Omental fat pad (tissue), 4 donors: ENCODE measurements around the gene HAGHL. TPM values are rescaled to one million over a fixed set of nuclear protein-coding genes. Genes with fewer than 3 reads are reported as not detected.

Source experiments
- ATAC-seq: fragments of 150-250 bp; one replicate; pipeline ENCODE4 v1.9.1; 2016; ENCODE audit warnings: mild to moderate bottlenecking, moderate library complexity; ENCODE audit not compliant: low FRiP score
- DNase-seq: peaks from one replicate; pipeline ENCODE4 v3.0.0-alpha.2; 2019; ENCODE audit warnings: low spot score
- total RNA-seq, 4 donors: library from RNA; depleted of rRNA; stranded (reverse); fragments of >200 nt; gene quantifications; one replicate each; pipeline ENCODE4 v1.1.0, GENCODE V29; 2016
- TF ChIP-seq, protein P1 (sequence below), 3 donors: fragments of 450-650 bp; IDR thresholded peaks; one replicate each; pipeline ENCODE4 v1.5.1; 2016 to 2017; ENCODE audit warnings: antibody characterized with exemption in 3 of 3, mild to moderate bottlenecking in 3 of 3, moderate library complexity in 2 of 3

HAGHL gene, protein sequence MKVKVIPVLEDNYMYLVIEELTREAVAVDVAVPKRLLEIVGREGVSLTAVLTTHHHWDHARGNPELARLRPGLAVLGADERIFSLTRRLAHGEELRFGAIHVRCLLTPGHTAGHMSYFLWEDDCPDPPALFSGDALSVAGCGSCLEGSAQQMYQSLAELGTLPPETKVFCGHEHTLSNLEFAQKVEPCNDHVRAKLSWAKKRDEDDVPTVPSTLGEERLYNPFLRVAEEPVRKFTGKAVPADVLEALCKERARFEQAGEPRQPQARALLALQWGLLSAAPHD
- total RNA-seq, result 1 to 10 TPM in 3 of 4 donors, under 1 TPM in 1; 0.79 to 7.3 (median 4.6) TPM

DNA sequence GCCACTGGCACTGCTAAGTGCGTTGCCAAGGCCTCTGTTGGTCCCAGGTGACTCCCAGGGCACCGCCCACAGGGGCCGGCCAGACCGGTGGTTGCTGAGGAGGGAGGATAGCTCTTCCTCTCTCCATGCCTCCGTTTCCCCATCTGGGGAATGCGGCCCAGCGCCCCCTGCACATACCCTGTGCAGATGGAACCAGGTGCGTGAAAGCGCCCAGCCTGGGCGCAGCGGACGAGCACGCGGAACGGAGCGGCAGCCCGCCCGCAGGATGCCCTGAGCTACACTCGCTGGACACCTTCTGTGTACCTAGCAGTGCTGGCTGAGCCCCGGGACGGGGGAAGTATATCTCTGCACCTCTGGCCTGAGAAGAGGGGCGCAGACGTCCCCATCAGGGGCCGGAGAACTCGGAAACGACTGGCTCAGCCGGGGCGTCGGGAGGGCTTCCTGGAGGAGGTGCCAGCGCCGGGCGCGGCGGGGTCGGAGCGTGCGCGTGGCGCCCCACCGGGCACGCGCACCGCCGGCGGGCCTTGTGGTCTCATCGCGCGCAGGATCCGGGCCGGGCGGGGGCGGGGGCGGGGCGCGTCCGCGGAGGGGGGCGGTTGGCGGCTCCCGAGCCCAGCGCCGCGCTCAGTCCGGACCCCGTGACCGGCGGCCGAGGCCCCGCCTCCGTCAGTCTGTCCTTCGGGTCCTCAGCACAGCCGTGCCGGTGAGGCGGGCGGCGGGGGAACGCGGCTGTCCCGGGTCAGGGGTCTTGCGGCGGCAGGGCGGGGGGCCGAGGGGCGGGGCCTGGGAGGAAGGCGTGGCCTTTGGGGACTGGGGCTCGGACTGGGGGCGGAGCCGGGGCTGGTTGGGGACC lies at the start of gene HAGHL, which contains the start of gene CCDC78:
TSS of gene HAGHL (plus strand) at position 669 of the 853 bp plus-strand sequence. CDS start 404 bp downstream, outside the sequence.
TSS of gene CCDC78 (minus strand) at position 6 of the 853 bp plus-strand sequence. CDS start 76 bp downstream, outside the sequence.
- ATAC-seq (peak; percentile 25), DNase-seq (no peak)
- TF ChIP-seq, protein P1, sequence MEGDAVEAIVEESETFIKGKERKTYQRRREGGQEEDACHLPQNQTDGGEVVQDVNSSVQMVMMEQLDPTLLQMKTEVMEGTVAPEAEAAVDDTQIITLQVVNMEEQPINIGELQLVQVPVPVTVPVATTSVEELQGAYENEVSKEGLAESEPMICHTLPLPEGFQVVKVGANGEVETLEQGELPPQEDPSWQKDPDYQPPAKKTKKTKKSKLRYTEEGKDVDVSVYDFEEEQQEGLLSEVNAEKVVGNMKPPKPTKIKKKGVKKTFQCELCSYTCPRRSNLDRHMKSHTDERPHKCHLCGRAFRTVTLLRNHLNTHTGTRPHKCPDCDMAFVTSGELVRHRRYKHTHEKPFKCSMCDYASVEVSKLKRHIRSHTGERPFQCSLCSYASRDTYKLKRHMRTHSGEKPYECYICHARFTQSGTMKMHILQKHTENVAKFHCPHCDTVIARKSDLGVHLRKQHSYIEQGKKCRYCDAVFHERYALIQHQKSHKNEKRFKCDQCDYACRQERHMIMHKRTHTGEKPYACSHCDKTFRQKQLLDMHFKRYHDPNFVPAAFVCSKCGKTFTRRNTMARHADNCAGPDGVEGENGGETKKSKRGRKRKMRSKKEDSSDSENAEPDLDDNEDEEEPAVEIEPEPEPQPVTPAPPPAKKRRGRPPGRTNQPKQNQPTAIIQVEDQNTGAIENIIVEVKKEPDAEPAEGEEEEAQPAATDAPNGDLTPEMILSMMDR (IDR thresholded peaks at IDR 0.05), result no peak

DNA sequence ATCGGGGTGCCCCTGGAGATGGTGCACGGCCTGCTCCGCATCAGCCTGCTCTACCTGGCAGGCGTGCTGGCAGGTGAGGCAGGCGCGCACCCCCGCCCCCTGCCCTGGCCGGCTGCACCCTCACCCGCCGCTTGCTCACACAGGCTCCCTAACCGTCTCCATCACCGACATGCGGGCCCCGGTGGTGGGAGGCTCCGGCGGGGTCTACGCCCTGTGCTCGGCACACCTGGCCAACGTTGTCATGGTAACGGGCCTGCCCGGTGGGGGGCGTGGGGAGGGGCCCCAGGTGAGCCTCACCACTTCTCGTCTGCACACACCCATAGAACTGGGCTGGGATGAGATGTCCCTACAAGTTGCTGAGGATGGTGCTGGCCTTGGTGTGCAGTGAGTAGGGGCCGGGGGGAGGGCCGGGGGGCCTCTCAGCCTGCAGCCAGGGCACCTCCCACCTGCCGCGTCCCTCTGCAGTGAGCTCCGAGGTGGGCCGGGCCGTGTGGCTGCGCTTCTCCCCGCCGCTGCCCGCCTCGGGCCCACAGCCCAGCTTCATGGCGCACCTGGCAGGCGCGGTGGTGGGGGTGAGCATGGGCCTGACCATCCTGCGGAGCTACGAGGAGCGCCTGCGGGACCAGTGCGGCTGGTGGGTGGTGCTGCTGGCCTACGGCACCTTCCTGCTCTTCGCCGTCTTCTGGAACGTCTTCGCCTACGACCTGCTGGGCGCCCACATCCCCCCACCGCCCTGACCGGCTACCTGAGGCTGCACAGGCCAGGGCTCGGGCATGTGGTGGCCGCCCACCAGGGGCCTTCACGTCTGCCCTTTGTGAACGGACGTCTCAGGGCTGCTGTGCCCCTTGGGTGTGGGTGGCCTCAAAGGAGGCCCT lies 49.4 kb upstream of the HAGHL start:
- DNase-seq (no peak), ATAC-seq (no peak)
- TF ChIP-seq, protein P1 (IDR thresholded peaks at IDR 0.05), result no peak

DNA sequence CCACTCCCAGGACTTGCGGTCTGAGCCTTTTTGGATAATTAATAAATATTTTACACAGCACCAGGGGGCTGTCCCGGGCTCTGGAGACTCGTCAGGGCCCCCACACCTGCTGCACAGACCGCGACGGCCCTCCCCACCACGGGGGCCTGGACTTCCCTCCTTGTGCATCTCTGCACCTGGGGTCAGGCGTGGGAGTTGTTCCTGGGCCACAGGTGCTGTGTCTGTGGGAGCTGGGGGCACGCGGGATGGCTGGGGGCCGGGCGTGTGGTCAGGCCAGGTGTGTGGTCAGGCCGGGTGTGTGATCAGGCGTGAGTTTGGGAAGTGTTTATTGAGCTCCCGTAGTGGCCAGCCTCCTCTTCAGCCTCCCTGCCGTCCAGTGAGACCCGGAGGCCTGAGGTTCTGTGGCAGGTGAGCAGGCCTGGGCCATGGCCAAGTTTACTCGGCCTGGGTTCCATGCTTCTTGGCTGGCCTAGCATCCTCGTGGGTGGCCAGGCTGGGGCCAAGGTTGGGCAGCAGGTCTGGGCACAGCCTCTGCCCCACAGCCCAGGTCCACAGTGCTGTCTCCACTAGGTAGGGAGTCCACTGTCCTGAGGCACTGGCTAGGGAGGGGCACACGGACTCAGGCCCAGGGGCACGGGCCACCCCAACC lies 48.6 kb upstream of the HAGHL start:
- DNase-seq, result no peak
- TF ChIP-seq, protein P1 (IDR thresholded peaks at IDR 0.05), result no peak
- ATAC-seq, result no peak

DNA sequence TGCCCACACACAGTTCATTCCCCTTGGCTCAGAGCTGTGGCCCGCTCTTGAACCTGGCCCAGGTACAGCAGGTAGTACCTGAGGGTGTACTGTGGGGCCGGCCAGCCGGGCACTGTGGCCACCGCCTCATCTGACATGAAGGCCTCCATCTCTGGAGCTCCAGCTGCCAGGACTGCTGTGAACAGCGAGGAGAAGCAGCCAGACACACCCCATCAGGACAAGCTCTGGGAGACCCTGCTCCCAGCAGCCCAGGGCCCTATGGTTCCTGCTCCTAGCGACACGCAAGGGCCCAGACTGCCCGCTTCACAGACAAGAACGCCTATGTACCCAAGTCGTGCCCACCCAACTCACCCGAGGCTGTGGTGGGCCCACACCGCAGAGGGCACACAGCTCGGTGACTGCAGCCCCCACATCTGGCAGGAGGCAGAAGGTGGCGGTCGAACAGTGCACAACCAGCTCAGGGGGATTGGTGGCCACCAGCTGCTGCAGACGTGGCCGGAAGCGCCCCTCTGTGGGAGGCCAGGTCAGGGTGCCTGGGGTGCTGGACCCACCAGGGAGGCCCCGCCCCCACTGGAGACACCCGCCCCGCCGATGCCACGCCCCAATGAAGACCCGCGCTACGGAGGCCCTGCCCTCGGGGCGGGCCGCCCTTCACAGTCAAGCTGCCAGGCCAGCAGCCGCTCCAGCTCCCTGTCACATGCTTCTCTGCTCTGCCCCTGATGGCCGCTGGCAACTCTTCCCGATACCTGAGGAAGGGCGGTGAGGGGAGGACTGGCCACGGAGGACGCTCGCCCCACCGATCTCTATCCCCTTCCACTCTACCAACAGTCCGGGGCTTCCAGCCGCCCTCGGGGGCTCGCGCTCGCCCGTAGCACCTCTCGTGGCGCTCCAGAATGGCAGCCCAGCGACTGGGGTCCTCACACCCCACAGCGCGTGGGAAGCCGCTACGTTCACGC lies 47.8 kb upstream of the HAGHL start:
- peak; percentile 7 for ATAC-seq
- DNase-seq, result no peak
- TF ChIP-seq, protein P1 (IDR thresholded peaks at IDR 0.05), result no peak

DNA sequence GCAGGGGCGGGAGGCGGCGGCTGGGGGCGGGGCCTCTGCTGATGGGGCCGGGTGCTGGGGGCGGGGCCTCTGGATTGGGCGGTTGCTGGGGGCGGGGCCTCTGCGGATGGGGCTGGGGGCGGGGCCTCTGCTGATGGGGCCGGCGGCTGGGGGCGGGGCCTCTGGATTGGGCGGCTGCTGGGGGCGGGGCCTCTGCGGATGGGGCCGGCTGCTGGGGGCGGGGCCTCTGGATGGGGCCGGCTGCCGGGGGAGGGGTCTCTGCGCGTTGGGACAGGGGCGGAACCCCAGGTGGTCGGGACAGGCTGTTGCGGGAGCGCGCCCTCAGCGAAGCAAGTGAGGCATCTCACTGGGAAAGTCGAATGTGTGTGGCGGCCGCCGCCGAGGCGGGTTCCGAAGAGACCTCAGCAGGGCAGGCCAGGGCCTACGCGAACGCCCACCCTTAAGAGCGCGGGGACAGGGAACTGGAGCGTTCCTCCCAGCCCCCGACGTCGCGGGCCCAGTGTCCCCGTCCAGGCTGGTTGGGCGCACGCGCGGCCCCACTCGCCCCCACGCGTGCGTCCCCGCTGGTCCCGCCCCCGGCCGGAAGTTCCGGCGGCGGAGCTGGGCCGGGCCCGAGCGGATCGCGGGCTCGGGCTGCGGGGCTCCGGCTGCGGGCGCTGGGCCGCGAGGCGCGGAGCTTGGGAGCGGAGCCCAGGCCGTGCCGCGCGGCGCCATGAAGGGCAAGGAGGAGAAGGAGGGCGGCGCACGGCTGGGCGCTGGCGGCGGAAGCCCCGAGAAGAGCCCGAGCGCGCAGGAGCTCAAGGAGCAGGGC lies 46.9 kb upstream of the HAGHL start, which contains the start of gene STUB1:
TSS of gene STUB1 (plus strand) at position 597 of the 811 bp plus-strand sequence. CDS start at position 713, 116 bp downstream.
- TF ChIP-seq, protein P1 (IDR thresholded peaks at IDR 0.05), result no peak
- peak; percentile 58 for ATAC-seq
- DNase-seq, result peak; percentile 63
